BE2C (cell line): ENCODE data around the gene MARCHF3.
"Not testable (repeated sequence)": the region's sequence is repeated elsewhere in the genome, so short reads cannot be mapped to it uniquely, and the experiment has no call there.

Experiments
- DNase-seq: peaks from one replicate; pipeline ENCODE4 v3.0.0-alpha.2; 2020
- H3K27me3 ChIP-seq: fragments of 250-450 bp; sonication (Bioruptor Pico); 2 replicates; pipeline ENCODE4 v1.5.1; 2020; ENCODE audit warnings: mild to moderate bottlenecking
- H3K36me3 ChIP-seq: fragments of 250-450 bp; sonication (Bioruptor Pico); 2 replicates; pipeline ENCODE4 v1.5.1; 2020; ENCODE audit warnings: mild to moderate bottlenecking
- H3K4me1 ChIP-seq: fragments of 250-450 bp; sonication (Bioruptor Pico); 2 replicates; pipeline ENCODE4 v1.5.1; 2020
- H3K4me3 ChIP-seq: 2 replicates; pipeline ENCODE4 v1.5.1; 2011; ENCODE audit warnings: low read depth, low read length
- H3K9me3 ChIP-seq: fragments of 250-450 bp; sonication (Bioruptor Pico); 2 replicates; pipeline ENCODE4 v1.5.1; 2020
- CTCF ChIP-seq: IDR thresholded peaks from 2 replicates; pipeline ENCODE4 v1.5.1; 2012; ENCODE audit warnings: mild to moderate bottlenecking, low read depth, low read length

Gene MARCHF3

GRCh38 chr5:127010362-127010761 lies 20.0 kb downstream of the MARCHF3 start:
- no peaks in the 10 kb centered on the region for H3K36me3 ChIP-seq
- no peak for TF ChIP-seq CTCF
- no peak for DNase-seq
- no peak overlapping the region for H3K4me3 ChIP-seq
- H3K27me3 ChIP-seq = no peaks in the 10 kb centered on the region
- H3K9me3 ChIP-seq = no peaks in the 10 kb centered on the region
- no peaks in the 10 kb centered on the region for H3K4me1 ChIP-seq

GRCh38 chr5:127009784-127010183 lies 20.6 kb downstream of the MARCHF3 start:
- no peak for DNase-seq

GRCh38 chr5:127008300-127008975 lies 21.9 kb downstream of the MARCHF3 start:
- no peak for DNase-seq
- Histone ChIP-seq H3K27me3 (no peaks in the 10 kb centered on the region), H3K9me3 (no peaks in the 10 kb centered on the region), H3K4me1 (no peaks in the 10 kb centered on the region), H3K4me3 (no peak overlapping the region), H3K36me3 (no peaks in the 10 kb centered on the region)
- TF ChIP-seq CTCF = no peak

More at GRCh38 chr5:127009784-127010183, 20.6 kb downstream of the MARCHF3 start:
- Histone ChIP-seq H3K9me3 (no peaks in the 10 kb centered on the region), H3K27me3 (no peaks in the 10 kb centered on the region), H3K4me3 (no peak overlapping the region), H3K4me1 (no peaks in the 10 kb centered on the region), H3K36me3 (no peaks in the 10 kb centered on the region)
- no peak for TF ChIP-seq CTCF

GRCh38 chr5:127007522-127007921 lies 22.8 kb downstream of the MARCHF3 start:
- no peak for DNase-seq
- H3K4me3 ChIP-seq = no peak overlapping the region
- H3K4me1 ChIP-seq = peaks cover under 1% of the 10 kb centered on the region; the same call in 1 of the 2 replicates
- no peaks in the 10 kb centered on the region for H3K27me3 ChIP-seq
- no peaks in the 10 kb centered on the region for H3K36me3 ChIP-seq
- no peaks in the 10 kb centered on the region for H3K9me3 ChIP-seq
- no peak for TF ChIP-seq CTCF

GRCh38 chr5:127006744-127007143 lies 23.6 kb downstream of the MARCHF3 start:
- Histone ChIP-seq H3K27me3 (no peaks in the 10 kb centered on the region), H3K4me3 (no peak overlapping the region), H3K9me3 (no peaks in the 10 kb centered on the region), H3K36me3 (no peaks in the 10 kb centered on the region), H3K4me1 (peaks cover 8% of the 10 kb centered on the region)
- DNase-seq = no peak
- no peak for TF ChIP-seq CTCF

- H3K4me1 ChIP-seq = peaks cover 13% of the 10 kb centered on the region
- H3K4me3 ChIP-seq, H3K9me3 ChIP-seq, DNase-seq, H3K36me3 ChIP-seq, H3K27me3 ChIP-seq: not testable (repeated sequence)
Observed at GRCh38 chr5:127005282-127005681, 25.1 kb downstream of the MARCHF3 start.
